ENCODE measurements around the gene TMEM258.

The TMEM258 gene

GRCh38 chr11:61817471-61818202, 25.2 kb upstream of the TMEM258 start:
- no peak for DNase-seq

- peak; percentile 87 for DNase-seq
Measured at GRCh38 chr11:61816736-61817455, 24.5 kb upstream of the TMEM258 start, which contains the start of gene FADS1. FADS1 (minus strand) TSS chr11:61817003; CDS start chr11:61816929, 74 bp downstream.

DNA sequence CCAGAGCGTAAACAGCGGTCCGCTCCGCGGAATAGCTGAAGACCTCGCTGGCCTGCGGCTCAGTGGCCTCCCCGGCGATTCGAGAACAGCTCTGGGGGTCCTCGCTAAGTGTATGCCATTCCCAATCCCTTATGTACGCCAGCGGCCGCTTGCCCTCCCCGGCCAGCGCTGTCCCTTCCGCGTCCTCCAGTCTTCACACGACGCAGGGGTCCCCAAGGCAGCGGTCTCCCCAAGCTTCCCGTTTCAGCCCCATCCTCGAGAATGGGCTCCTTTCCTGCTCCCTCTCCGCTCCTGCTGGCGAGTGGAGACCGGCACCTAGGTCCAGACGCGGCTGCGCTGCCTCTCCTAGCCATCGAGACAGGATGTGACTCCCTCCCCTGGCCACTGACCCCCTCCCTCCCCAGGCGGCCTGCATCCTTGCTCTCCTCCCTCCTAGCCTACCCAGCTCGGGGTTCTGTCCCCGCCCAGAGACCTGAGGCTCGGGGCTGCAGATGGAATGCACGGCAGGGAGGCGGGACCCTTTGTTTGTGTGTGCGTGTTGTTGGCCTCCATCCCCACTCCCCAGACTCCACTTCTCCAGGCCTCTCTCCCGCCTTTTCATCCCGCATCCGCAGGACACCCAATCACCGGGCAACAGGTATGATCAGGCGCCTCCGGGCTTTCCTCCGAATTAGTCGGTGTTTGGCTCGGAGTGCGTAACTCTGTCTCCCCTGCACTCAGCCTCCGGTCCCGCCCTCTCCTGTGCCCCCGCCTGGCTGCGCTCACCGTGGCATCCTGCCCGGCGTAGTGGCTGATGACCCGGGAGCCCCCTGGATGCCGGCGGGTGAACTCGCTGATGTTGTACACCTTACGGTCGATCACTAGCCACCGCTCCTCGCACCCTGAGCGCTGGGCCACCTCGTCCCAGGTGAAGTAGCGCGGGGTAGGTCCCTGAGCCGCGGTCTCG, 23.7 kb upstream of the TMEM258 start:
- peak; percentile 54 for DNase-seq

GRCh38 chr11:61814958-61815789, 22.8 kb upstream of the TMEM258 start:
- DNase-seq = peak; percentile 53

DNA sequence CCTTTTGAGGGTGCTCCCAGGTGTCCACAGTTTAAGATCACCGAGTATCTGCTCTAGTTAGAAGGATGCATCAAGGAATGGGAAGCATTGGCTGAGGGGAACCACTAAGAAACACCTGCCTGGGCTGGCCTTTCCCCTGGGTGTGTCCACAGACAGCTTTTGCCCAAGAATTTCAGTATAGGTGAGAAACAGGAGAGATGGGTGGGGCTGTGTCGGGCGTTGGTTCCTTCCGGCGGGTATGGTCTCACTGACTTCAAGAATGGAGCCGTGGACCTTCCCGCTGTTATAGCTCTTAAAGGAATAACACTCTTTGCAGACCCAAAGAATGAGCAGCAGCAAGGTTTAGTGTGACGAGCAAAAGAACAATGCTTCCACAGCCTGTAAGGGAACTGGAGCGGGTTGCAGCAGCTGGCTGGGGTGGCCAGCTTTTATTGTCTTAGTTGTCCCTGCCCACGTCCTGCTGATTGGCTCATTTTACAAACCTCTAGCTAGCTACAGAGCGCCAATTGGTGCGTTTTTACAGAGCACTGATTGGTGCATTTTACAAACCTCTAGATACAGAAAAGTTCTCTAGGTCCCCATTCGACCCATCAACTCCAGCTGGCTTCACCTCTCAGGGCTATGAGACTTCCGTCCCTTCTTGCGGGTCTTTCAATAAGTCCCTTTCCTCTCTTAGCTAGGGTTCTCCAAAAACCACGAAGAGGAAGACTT, 22.0 kb upstream of the TMEM258 start:
- no peak for DNase-seq

- no peak for DNase-seq
Measured at GRCh38 chr11:61812736-61813411, 20.5 kb upstream of the TMEM258 start.

DNA sequence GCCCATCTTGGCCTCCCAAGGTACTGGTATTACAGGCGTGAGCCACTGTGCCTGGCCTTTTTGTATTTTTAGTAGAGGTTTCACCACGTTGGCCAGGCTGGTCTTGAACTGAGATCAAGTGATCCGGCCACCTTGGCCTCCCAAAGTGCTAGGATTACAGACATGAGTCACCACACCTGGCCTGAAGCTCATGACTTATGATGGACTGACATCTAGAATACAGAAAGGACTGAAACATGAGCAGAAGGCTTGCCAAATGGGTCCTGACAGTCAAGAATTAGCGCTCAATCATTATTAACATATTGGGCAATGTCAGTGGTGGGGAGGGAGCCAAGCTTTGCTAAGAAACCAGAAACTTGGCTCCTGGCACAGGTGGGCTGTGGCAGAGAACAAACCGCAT, 19.4 kb upstream of the TMEM258 start:
- no peak for DNase-seq

- no peak for DNase-seq
Measured at GRCh38 chr11:61810671-61811175, 18.3 kb upstream of the TMEM258 start.

DNA sequence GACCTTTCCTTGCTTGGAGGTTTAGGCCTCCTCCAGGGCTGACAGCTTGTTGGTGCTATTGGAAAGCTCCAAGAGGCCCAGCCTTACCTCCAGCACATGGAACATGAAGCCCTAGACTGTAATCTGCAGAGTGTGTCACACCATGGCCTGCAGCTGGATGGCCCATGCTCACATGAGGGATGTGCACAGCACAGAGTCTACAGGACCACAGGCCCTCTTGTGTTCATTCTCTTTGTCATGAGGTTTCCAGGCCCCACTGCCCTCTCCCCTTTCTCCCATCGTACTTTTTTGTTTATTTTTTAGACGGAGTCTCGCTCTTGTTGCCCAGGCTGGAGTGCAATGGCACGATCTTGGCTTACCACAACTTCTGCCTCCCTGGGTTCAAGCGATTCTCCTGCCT, 14.4 kb upstream of the TMEM258 start:
- DNase-seq = no peak

- DNase-seq = no peak
Measured at GRCh38 chr11:61805146-61805545, 12.7 kb upstream of the TMEM258 start.

DNA sequence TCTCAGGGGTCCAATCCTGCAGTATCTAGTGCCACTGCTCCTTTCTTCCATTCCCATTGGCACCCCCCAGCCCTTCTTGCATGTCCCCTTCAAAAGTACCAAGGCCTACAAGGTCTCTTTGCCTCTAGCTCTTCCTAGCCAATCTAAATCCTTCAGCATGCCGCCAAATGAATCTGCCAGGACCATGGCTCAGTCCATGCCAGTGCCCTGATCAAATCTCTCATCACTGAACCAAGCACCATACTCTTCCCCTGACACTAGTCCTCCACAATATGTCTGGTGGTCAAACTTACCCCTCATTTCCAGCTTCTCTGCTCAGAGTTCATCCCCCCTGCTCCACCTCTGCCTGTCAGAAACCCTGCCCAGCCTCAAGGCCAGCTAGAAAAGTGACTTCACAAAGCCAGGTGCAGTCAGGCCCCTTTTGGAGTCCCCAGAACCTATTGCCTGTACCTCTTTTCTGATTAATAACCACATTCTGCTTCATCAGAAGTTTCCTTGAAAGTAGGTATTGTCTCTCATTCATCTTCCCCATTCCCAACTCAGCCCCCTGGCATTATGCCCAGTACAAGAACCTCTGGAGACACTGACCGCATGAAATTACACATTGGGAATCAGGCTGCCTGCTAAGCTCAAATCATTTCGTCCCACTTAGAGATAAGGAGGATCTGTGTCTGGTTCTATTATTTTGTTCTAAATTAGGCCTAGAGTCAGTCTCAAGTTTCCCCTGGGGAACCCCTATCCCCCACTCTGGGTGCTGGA, 11.7 kb upstream of the TMEM258 start:
- no peak for DNase-seq

- no peak for DNase-seq
Measured at GRCh38 chr11:61802605-61803004, 10.2 kb upstream of the TMEM258 start.

GRCh38 chr11:61800331-61801281, 8.2 kb upstream of the TMEM258 start:
- no peak for DNase-seq

GRCh38 chr11:61799665-61800284, 7.4 kb upstream of the TMEM258 start:
- DNase-seq = no peak

DNA sequence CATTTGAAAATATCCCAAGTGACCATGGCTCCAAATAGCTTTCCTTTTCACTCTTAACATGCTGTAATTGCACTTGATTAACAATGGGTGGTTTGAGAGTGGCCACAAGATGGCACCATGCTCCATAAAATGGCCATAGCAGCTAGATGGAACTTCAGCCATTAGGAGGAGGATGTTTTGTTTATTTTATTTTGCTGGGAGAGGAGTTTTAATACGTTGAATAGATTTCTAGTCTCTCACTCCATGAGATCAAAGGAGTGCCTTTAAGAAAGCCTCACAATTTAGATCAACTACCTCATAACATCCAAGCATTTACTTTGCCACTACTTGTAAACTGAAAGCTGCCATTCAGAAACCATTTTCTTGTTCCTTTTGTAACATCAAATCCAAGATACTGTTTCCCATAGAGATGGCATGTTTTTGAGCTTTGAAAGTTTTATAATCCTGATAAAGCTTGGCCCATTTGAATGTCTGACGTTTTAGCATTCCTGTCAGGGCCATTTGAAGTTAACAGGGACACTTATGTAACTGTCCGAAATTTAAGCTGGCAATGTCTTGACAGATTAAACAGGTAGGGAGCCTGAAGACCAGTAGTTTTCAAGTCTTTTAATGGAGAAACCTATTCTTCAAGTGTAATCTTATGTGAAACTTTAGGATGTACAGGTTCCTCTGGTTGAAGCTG, 5.0 kb upstream of the TMEM258 start:
- DNase-seq = peak; percentile 64

DNA sequence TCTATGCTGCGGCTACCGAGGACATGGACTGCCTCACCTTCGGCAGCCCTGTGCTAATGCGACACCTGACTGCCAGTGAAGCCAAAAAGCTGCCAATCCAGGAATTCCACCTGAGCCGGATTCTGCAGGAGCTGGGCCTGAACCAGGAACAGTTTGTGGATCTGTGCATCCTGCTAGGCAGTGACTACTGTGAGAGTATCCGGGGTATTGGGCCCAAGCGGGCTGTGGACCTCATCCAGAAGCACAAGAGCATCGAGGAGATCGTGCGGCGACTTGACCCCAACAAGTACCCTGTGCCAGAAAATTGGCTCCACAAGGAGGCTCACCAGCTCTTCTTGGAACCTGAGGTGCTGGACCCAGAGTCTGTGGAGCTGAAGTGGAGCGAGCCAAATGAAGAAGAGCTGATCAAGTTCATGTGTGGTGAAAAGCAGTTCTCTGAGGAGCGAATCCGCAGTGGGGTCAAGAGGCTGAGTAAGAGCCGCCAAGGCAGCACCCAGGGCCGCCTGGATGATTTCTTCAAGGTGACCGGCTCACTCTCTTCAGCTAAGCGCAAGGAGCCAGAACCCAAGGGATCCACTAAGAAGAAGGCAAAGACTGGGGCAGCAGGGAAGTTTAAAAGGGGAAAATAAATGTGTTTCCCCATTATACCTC, 3.6 kb upstream of the TMEM258 start:
- no peak for DNase-seq

DNA sequence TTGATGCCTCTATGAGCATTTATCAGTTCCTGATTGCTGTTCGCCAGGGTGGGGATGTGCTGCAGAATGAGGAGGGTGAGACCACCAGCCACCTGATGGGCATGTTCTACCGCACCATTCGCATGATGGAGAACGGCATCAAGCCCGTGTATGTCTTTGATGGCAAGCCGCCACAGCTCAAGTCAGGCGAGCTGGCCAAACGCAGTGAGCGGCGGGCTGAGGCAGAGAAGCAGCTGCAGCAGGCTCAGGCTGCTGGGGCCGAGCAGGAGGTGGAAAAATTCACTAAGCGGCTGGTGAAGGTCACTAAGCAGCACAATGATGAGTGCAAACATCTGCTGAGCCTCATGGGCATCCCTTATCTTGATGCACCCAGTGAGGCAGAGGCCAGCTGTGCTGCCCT, 3.1 kb upstream of the TMEM258 start:
- DNase-seq = no peak

All from NCI-H1694 (cell line).